Liver (tissue), 9 donors: ENCODE measurements around the gene CNTROB. TPM values are rescaled to one million over a fixed set of nuclear protein-coding genes. Genes with fewer than 3 reads are reported as not detected.

Experiments
- DNase-seq: peaks from one replicate; pipeline ENCODE4 v3.0.0-alpha.2; 2017; ENCODE audit warnings: low spot score
- H3K27ac ChIP-seq, 2 donors: one replicate each; pipeline ENCODE4 v1.7.0; 2013; ENCODE audit warnings: inconsistent platforms in 2 of 2, low read length in 2 of 2, control low read depth in 1 of 2, low read depth in 1 of 2, mild to moderate bottlenecking in 1 of 2
- H3K27me3 ChIP-seq, 4 donors: one replicate each; pipeline versions ENCODE4 v1.6.1 to v1.7.0; 2013; ENCODE audit warnings: low read length in 3 of 4, inconsistent platforms in 1 of 4, mild to moderate bottlenecking in 1 of 4, moderate library complexity in 1 of 4; ENCODE audit not compliant: control insufficient read depth in 4 of 4, insufficient read depth in 4 of 4
- H3K36me3 ChIP-seq, 4 donors: one replicate each; pipeline versions ENCODE4 v1.6.1 to v1.7.0; 2013; ENCODE audit warnings: low read length in 3 of 4, mild to moderate bottlenecking in 3 of 4, low read depth in 1 of 4, moderate library complexity in 1 of 4; ENCODE audit not compliant: control insufficient read depth in 4 of 4, insufficient read depth in 3 of 4
- H3K4me1 ChIP-seq, 4 donors: one replicate each; pipeline versions ENCODE4 v1.6.1 to v1.7.0; 2013; ENCODE audit warnings: low read length in 3 of 4, mild to moderate bottlenecking in 3 of 4, moderate library complexity in 1 of 4; ENCODE audit not compliant: control insufficient read depth in 4 of 4, insufficient read depth in 4 of 4
- H3K4me3 ChIP-seq, 3 donors: one replicate each; pipeline versions ENCODE4 v1.6.1 to v1.7.0; 2013; ENCODE audit warnings: low read length in 3 of 3, control low read depth in 1 of 3, low read depth in 1 of 3, mild to moderate bottlenecking in 1 of 3
- H3K9ac ChIP-seq, 2 donors: one replicate each; pipeline ENCODE4 v1.7.0; 2013; ENCODE audit warnings: low read length in 2 of 2, mild to moderate bottlenecking in 2 of 2, moderate library complexity in 2 of 2, control low read depth in 1 of 2, low read depth in 1 of 2
- H3K9me3 ChIP-seq, 4 donors: one replicate each; pipeline versions ENCODE4 v1.6.1 to v1.7.0; 2013; ENCODE audit warnings: low read length in 3 of 4; ENCODE audit not compliant: control insufficient read depth in 4 of 4
- ATF3 ChIP-seq: IDR thresholded peaks from 2 replicates; pipeline ENCODE4 v1.6.1; 2016; ENCODE audit warnings: antibody characterized with exemption
- CTCF ChIP-seq: fragments of 150-350 bp; IDR thresholded peaks from 2 replicates; pipeline ENCODE4 v1.5.1; 2017; ENCODE audit warnings: improper control_type of control experiment, low read depth, low read length; ENCODE audit not compliant: missing input control
- EGR1 ChIP-seq, 2 donors: IDR thresholded peaks; 2 replicates each; pipeline ENCODE4 v1.6.1; 2016 to 2018; ENCODE audit warnings: antibody characterized with exemption in 2 of 2, low read depth in 2 of 2
- FOXA1 ChIP-seq: IDR thresholded peaks from 2 replicates; pipeline ENCODE4 v1.6.1; 2016; ENCODE audit warnings: antibody characterized with exemption
- FOXA2 ChIP-seq: IDR thresholded peaks from 2 replicates; pipeline ENCODE4 v1.6.1; 2016; ENCODE audit warnings: antibody characterized with exemption
- GABPA ChIP-seq, 2 donors: IDR thresholded peaks in 1 of 2; conservative IDR thresholded peaks in 1 of 2; 2 replicates each; pipeline ENCODE4 v1.6.1; 2016; ENCODE audit warnings: antibody characterized with exemption in 2 of 2, mild to moderate bottlenecking in 1 of 2, moderate library complexity in 1 of 2
- HNF4A ChIP-seq, 2 donors: conservative IDR thresholded peaks; 2 replicates each; pipeline ENCODE4 v1.6.1; 2016; ENCODE audit warnings: antibody characterized with exemption in 2 of 2, mild to moderate bottlenecking in 2 of 2
- HNF4G ChIP-seq: IDR thresholded peaks from 2 replicates; pipeline ENCODE4 v1.6.1; 2016; ENCODE audit warnings: antibody characterized with exemption
- JUND ChIP-seq, 2 donors: IDR thresholded peaks; 2 replicates each; pipeline ENCODE4 v1.6.1; 2016; ENCODE audit warnings: antibody characterized with exemption in 2 of 2
- NR2F2 ChIP-seq: IDR thresholded peaks from 2 replicates; pipeline ENCODE4 v1.6.1; 2016; ENCODE audit warnings: antibody characterized with exemption
- RXRA ChIP-seq, 2 donors: IDR thresholded peaks; 2 replicates each; pipeline ENCODE4 v1.6.1; 2017 to 2018; ENCODE audit warnings: antibody characterized with exemption in 2 of 2, mild to moderate bottlenecking in 1 of 2
- SP1 ChIP-seq: IDR thresholded peaks from 2 replicates; pipeline ENCODE4 v1.6.1; 2018; ENCODE audit warnings: antibody characterized with exemption, mild to moderate bottlenecking
- TAF1 ChIP-seq: conservative IDR thresholded peaks from 2 replicates; pipeline ENCODE4 v1.6.1; 2016; ENCODE audit warnings: antibody characterized with exemption, mild to moderate bottlenecking
- YY1 ChIP-seq: IDR thresholded peaks from 2 replicates; pipeline ENCODE4 v1.6.1; 2016; ENCODE audit warnings: antibody characterized with exemption, mild to moderate bottlenecking
- ZBTB33 ChIP-seq: IDR thresholded peaks from 2 replicates; pipeline ENCODE4 v1.6.1; 2016; ENCODE audit warnings: antibody characterized with exemption
- WGBS: extraction: QIAGEN DNeasy Blood & Tissue Kit; methylation state at CpG from one replicate; pipeline ENCODE4 v1.1.7; 2013; 5-methylcytosine and 5-hydroxymethylcytosine counted together
- polyA plus RNA-seq, 2 donors: library from polyadenylated mRNA; stranded (reverse) in 1 of 2; unstranded in 1 of 2; fragments of 200-250 nt in 1 of 2; fragments of >200 nt in 1 of 2; fragmentation: Nextera tagmentation in 1 of 2; extraction: Ambion mirVana in 1 of 2; gene quantifications; one replicate each; pipeline versions ENCODE4 v1.2.1 to v1.2.3, GENCODE V29; 2013 to 2015
- total RNA-seq, 2 donors: library from RNA; depleted of rRNA; stranded (reverse); fragments of >200 nt; gene quantifications; one replicate each; pipeline ENCODE4 v1.2.3, GENCODE V29; 2014
- TF ChIP-seq, protein P1 (sequence below): IDR thresholded peaks from 2 replicates; pipeline ENCODE4 v1.6.1; 2016; ENCODE audit warnings: antibody characterized with exemption
- TF ChIP-seq, protein P2 (sequence below): IDR thresholded peaks from 2 replicates; pipeline ENCODE4 v1.6.1; 2016; ENCODE audit warnings: antibody characterized with exemption, mild to moderate bottlenecking
- donor health status: healthy.
- donor health status: healthy.
- donor health status: healthy.
- donor health status: healthy.
- donor health status: healthy.

The CNTROB gene
- total and polyA plus RNA-seq, 4 donors: 2.2 to 12.0 (median 8.6) TPM

DNA sequence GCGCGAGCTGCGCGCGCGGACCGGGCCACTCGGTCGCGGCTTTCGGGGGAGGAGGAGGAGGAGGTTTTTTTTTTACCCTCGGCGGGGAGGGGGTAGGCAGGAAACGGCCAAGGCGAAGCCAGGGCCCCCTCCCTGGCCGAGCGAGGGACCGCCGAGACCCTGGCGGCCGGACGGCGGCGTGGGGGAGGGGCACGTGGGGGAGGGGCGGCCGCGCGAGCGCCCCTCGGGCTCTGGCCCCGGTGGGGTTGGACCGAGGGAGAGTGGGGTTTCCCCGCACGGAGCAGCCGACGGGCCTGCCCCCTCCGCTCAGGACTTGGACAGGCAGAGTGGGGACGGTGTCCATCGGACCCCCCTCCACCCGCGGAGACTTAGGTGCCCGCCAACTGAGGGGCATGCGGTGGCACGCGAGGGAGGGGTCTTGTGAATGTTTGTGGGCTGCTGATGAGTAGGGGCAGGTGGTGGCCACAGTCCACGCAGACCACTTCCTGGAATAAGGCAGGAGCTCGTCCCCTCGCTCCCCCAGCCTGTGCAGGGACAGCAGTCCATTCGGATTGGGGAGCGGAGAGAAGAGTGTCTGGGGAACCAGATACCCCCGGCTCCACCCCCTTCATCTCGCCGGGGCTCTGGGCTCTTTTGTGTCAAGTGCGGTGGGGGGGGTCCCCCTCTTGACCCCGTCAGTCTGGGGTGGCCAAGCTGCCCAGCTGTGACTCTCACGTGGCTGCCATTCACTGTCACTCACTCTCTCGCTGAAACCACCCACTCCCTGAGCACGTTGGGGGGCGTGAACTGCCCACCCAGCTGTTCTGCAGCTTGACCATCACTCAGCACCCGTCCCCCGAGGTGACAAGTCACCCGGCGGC is 46.4 kb upstream of the CNTROB start:
- no peaks in the 10 kb centered on the region for H3K9me3 ChIP-seq
- peaks cover 9 to 46% (median 42%) of the 10 kb centered on the region in 4 donors for H3K4me1 ChIP-seq
- peak overlapping the region in 1 of 2 donors; percentile 62 for H3K9ac ChIP-seq
- H3K4me3 ChIP-seq: peak overlapping the region; percentile 37 to 69 (median 57)
- DNase-seq: peak; percentile 56
- no peaks in the 10 kb centered on the region for H3K36me3 ChIP-seq
- H3K27me3 ChIP-seq: no peaks in the 10 kb centered on the region
- TF ChIP-seq GABPA (IDR thresholded peaks at IDR 0.05 in 1 of 2, conservative IDR thresholded peaks at IDR 0.05 in 1 of 2) (no peak), SP1 (no peak), FOXA1 (no peak), JUND (IDR thresholded peaks at IDR 0.05) (no peak), ATF3 (no peak), NR2F2 (no peak), EGR1 (IDR thresholded peaks at IDR 0.05; ENCODE audit: low read depth in 2 of 2) (no peak), ZBTB33 (no peak), CTCF (no peak), HNF4A (conservative IDR thresholded peaks at IDR 0.05) (no peak), YY1 (no peak), RXRA (IDR thresholded peaks at IDR 0.05) (no peak), HNF4G (no peak)
- TF ChIP-seq, protein P1, sequence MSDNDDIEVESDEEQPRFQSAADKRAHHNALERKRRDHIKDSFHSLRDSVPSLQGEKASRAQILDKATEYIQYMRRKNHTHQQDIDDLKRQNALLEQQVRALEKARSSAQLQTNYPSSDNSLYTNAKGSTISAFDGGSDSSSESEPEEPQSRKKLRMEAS: no peak
- WGBS: under 1% methylated on average over 64 of the region's 64 CpGs
- H3K27ac ChIP-seq: peak overlapping the region; percentile 65 to 89

DNA sequence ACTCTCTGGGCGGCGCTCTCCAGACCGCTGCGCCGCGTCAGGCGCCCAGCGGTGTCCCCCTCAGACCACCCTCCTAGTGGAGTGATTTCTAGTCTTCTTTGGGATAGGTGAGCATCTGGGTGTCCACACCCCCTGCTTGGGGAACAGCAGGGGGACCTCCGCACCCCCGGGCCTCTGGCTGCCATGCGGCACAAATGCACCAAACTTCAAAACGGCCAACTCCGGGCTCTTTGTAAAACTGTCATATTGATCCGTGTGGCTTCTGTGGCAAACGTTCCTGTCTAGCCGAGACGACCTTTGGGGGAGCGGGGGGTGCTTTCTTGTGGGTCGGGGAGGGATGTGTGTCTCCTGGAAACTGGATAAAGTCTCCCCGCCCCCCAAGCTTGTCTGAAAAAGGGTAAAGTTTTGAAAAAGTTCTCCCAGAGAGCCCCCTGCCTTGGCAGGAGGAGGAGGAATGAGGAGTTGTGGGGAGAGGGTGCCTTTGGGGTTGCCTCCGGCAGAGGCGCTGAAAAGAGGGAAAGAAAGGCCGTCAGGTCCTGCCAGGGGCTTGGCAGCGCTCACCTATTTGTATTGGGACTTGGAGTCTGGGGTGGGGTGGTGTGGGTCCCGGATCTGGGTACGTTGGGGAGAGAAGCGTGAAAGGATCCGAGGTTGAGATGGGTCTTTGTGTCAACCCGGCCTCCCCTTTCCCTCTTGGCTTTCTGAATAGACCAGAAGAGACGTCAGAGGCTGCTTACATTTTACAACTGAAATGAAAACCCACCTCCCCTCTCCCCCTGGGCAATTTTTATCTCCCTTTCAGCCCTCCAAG is 45.6 kb upstream of the CNTROB start:
- H3K27ac ChIP-seq: peak overlapping the region; percentile 65 to 89
- peak overlapping the region in 2 of 3 donors; percentile 14 to 69 for H3K4me3 ChIP-seq
- H3K9ac ChIP-seq: peak overlapping the region in 1 of 2 donors; percentile 67
- H3K4me1 ChIP-seq: peaks cover 9 to 46% (median 42%) of the 10 kb centered on the region in 4 donors
- WGBS: 6% methylated on average over 30 of the region's 30 CpGs
- H3K27me3 ChIP-seq: no peaks in the 10 kb centered on the region
- DNase-seq: peak; percentile 44
- no peaks in the 10 kb centered on the region for H3K9me3 ChIP-seq
- no peaks in the 10 kb centered on the region for H3K36me3 ChIP-seq
- TF ChIP-seq SP1: no peak
- TF ChIP-seq RXRA (IDR thresholded peaks at IDR 0.05): no peak
- TF ChIP-seq, protein P2, sequence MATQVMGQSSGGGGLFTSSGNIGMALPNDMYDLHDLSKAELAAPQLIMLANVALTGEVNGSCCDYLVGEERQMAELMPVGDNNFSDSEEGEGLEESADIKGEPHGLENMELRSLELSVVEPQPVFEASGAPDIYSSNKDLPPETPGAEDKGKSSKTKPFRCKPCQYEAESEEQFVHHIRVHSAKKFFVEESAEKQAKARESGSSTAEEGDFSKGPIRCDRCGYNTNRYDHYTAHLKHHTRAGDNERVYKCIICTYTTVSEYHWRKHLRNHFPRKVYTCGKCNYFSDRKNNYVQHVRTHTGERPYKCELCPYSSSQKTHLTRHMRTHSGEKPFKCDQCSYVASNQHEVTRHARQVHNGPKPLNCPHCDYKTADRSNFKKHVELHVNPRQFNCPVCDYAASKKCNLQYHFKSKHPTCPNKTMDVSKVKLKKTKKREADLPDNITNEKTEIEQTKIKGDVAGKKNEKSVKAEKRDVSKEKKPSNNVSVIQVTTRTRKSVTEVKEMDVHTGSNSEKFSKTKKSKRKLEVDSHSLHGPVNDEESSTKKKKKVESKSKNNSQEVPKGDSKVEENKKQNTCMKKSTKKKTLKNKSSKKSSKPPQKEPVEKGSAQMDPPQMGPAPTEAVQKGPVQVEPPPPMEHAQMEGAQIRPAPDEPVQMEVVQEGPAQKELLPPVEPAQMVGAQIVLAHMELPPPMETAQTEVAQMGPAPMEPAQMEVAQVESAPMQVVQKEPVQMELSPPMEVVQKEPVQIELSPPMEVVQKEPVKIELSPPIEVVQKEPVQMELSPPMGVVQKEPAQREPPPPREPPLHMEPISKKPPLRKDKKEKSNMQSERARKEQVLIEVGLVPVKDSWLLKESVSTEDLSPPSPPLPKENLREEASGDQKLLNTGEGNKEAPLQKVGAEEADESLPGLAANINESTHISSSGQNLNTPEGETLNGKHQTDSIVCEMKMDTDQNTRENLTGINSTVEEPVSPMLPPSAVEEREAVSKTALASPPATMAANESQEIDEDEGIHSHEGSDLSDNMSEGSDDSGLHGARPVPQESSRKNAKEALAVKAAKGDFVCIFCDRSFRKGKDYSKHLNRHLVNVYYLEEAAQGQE: no peak
- TF ChIP-seq ATF3: no peak
- TF ChIP-seq GABPA (IDR thresholded peaks at IDR 0.05 in 1 of 2, conservative IDR thresholded peaks at IDR 0.05 in 1 of 2): no peak
- no peak for TF ChIP-seq TAF1
- TF ChIP-seq, protein P1: no peak
- TF ChIP-seq FOXA2: no peak
- no peak for TF ChIP-seq EGR1 (IDR thresholded peaks at IDR 0.05; ENCODE audit: low read depth in 2 of 2)
- TF ChIP-seq YY1: no peak
- no peak for TF ChIP-seq JUND (IDR thresholded peaks at IDR 0.05)
- no peak for TF ChIP-seq CTCF
